HepG2 (cell line): Measurements from ENCODE around the gene ART1. TPM values are rescaled to one million over a fixed set of nuclear protein-coding genes. Genes with fewer than 3 reads are reported as not detected.

Source experiments
- CBFB ChIP-seq: sonication (generic); formaldehyde crosslinking; IDR thresholded peaks from 2 replicates; pipeline ENCODE4 v1.4.0; 2020; ENCODE audit warnings: missing genetic modification reagents
- GABPB1 ChIP-seq: IDR thresholded peaks from 2 replicates; pipeline ENCODE4 v1.6.1; 2016; ENCODE audit warnings: mild to moderate bottlenecking, missing genetic modification reagents, moderate library complexity, missing compliant biosample characterization
- HDAC2 ChIP-seq: sonication (generic); formaldehyde crosslinking; IDR thresholded peaks from 2 replicates; pipeline ENCODE4 v1.4.0; 2020; ENCODE audit warnings: missing genetic modification reagents
- IKZF4 ChIP-seq: sonication (generic); formaldehyde crosslinking; IDR thresholded peaks from 2 replicates; pipeline ENCODE4 v1.5.1; 2020; ENCODE audit warnings: borderline replicate concordance, mild to moderate bottlenecking, low read depth, missing genetic modification reagents; ENCODE audit errors: not compliant biosample characterization
- RBFOX2 ChIP-seq: fragments of 200-400 bp; formaldehyde crosslinking; IDR thresholded peaks from 2 replicates; pipeline ENCODE4 v1.6.1; 2017; ENCODE audit warnings: low read depth, mild to moderate bottlenecking, low read length
- RCOR2 ChIP-seq: IDR thresholded peaks from 2 replicates; pipeline ENCODE4 v1.6.1; 2016; ENCODE audit warnings: missing biosample characterization, missing genetic modification reagents
- RNF2 ChIP-seq: fragments of 450-650 bp; conservative IDR thresholded peaks from 2 replicates; pipeline ENCODE4 v1.6.1; 2016; ENCODE audit warnings: low read depth
- SMAD1 ChIP-seq: sonication (generic); formaldehyde crosslinking; IDR thresholded peaks from 2 replicates; pipeline ENCODE4 v1.4.0; 2020; ENCODE audit warnings: missing genetic modification reagents, low read depth, mild to moderate bottlenecking, borderline replicate concordance
- SSRP1 ChIP-seq: IDR thresholded peaks from 2 replicates; pipeline ENCODE4 v1.6.1; 2016; ENCODE audit warnings: control low read depth
- TCF7L2 ChIP-seq: IDR thresholded peaks from 2 replicates; pipeline ENCODE4 v1.6.1; 2011; ENCODE audit warnings: mild to moderate bottlenecking, low read depth, low read length, moderate library complexity
- ZNF333 ChIP-seq: sonication (generic); formaldehyde crosslinking; IDR thresholded peaks from 2 replicates; pipeline ENCODE4 v1.4.0; 2020; ENCODE audit warnings: mild to moderate bottlenecking, missing genetic modification reagents, borderline replicate concordance
- ZNF33A ChIP-seq: sonication (generic); formaldehyde crosslinking; IDR thresholded peaks from 2 replicates; pipeline ENCODE4 v1.5.1; 2020; ENCODE audit warnings: missing genetic modification reagents, mild to moderate bottlenecking, moderate library complexity, borderline replicate concordance
- ZNF761 ChIP-seq: sonication (generic); formaldehyde crosslinking; conservative IDR thresholded peaks from 2 replicates; pipeline ENCODE4 v1.4.0; 2020; ENCODE audit warnings: mild to moderate bottlenecking, missing genetic modification reagents
- polyA plus RNA-seq, 8 experiments: library from polyadenylated mRNA; depleted of rRNA in 3 of 8; stranded (reverse) in 7 of 8; unstranded in 1 of 8; fragments of >200 nt; fragmentation: Illumina TruSeq in 4 of 8; extraction: Trizol in 4 of 8; gene quantifications; 2 replicates each; pipeline versions ENCODE4 v1.2.1 to v1.2.3, GENCODE V29; 2011 to 2016; ENCODE audit warnings: low read depth in 4 of 8, missing spikeins in 1 of 8, mixed read lengths in 1 of 8; ENCODE audit not compliant: insufficient read depth in 1 of 8
- total RNA-seq, 5 experiments: library from RNA; depleted of rRNA; stranded (reverse); fragments of >200 nt; fragmentation: Illumina TruSeq; extraction: Trizol; gene quantifications; 2 replicates each; pipeline ENCODE4 v1.2.3, GENCODE V29; 2016; ENCODE audit warnings: low read depth in 1 of 5
- TF ChIP-seq, protein P1 (sequence below), 2 experiments: fragments of 450-650 bp in 1 of 2; sonication (generic) in 1 of 2; formaldehyde crosslinking; IDR thresholded peaks; 2 replicates each; pipeline versions ENCODE4 v1.5.0 to v1.8.0; 2020 to 2022; ENCODE audit warnings: mild to moderate bottlenecking in 1 of 2, missing genetic modification reagents in 1 of 2
- TF ChIP-seq, protein P2 (sequence below): IDR thresholded peaks from 2 replicates; pipeline ENCODE4 v1.6.1; 2016; ENCODE audit warnings: low read depth
- TF ChIP-seq, protein P3 (sequence below): sonication (generic); formaldehyde crosslinking; IDR thresholded peaks from 2 replicates; pipeline ENCODE4 v1.4.0; 2020; ENCODE audit warnings: mild to moderate bottlenecking, missing genetic modification reagents
- TF ChIP-seq, protein P4 (sequence below): sonication (generic); formaldehyde crosslinking; IDR thresholded peaks from 2 replicates; pipeline ENCODE4 v1.4.0; 2020; ENCODE audit warnings: missing genetic modification reagents, mild to moderate bottlenecking, borderline replicate concordance
- TF ChIP-seq, protein P5 (sequence below): sonication (generic); formaldehyde crosslinking; IDR thresholded peaks from 2 replicates; pipeline ENCODE4 v1.5.0; 2020; ENCODE audit warnings: missing genetic modification reagents, mild to moderate bottlenecking, borderline replicate concordance

The ART1 gene
- total and polyA plus RNA-seq, 2 of the 13 experiments (the other 11 are each of a cell fraction or from before 2014, with no cell fraction given): not detected

DNA sequence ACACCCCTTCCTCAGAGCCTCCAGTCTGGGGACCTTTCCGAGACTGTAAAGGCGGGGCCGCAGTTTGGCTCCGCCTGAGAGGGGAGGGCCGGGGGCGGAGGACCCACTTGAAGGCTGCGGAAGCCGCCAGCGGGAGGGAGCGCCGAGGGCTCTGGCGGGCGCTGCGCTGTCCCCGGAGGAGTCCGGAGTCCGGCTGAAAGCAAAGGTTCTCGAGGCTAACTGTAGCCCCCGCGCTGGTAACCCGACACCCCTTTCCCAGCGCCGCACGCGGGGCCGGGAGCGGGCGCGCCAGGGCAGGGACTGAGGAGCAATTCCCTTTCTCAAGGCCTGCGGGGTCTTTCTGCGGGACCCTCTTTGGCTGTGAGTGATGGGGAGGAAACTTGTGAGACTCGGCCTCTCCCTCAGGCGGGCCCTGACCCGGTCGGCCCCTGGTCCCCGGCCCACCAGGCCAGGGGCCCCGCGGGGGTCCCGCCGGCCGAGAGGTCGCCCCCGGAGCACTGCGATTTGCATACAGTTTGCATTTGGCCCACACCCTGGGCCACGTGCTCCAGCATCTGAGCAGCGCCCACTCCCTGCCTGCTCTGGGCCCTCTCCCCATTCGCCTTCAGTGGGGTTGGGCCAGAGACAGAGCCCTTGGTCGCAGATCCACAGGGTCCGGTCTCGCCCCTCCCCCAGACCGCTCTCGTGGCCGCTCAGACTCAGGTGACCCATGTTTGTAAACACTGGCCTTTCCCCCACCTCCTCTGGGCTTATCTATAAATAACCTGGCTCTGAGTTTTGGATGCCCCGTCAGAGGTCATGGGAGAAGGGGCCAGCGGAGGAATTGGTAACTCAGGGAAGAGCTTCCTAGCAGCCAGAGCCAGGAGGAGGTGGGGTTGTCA, 2.6 kb upstream of the ART1 start (continued):
- TF ChIP-seq, protein P1, sequence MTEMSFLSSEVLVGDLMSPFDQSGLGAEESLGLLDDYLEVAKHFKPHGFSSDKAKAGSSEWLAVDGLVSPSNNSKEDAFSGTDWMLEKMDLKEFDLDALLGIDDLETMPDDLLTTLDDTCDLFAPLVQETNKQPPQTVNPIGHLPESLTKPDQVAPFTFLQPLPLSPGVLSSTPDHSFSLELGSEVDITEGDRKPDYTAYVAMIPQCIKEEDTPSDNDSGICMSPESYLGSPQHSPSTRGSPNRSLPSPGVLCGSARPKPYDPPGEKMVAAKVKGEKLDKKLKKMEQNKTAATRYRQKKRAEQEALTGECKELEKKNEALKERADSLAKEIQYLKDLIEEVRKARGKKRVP (CRISPR knock-in tag; IDR thresholded peaks at IDR 0.05): no peak
- TF ChIP-seq ZNF761 (CRISPR knock-in tag): 0 out of 2 replicates have a peak, but pooled peaks have one; percentile 31
- peak; percentile 70; the same call in 1 of the 2 replicates for TF ChIP-seq RNF2
- TF ChIP-seq IKZF4 (CRISPR knock-in tag): no peak
- no peak for TF ChIP-seq CBFB (CRISPR knock-in tag)
- TF ChIP-seq HDAC2 (CRISPR knock-in tag): peak; percentile 17; the same call in 1 of the 2 replicates
- TF ChIP-seq, protein P2, sequence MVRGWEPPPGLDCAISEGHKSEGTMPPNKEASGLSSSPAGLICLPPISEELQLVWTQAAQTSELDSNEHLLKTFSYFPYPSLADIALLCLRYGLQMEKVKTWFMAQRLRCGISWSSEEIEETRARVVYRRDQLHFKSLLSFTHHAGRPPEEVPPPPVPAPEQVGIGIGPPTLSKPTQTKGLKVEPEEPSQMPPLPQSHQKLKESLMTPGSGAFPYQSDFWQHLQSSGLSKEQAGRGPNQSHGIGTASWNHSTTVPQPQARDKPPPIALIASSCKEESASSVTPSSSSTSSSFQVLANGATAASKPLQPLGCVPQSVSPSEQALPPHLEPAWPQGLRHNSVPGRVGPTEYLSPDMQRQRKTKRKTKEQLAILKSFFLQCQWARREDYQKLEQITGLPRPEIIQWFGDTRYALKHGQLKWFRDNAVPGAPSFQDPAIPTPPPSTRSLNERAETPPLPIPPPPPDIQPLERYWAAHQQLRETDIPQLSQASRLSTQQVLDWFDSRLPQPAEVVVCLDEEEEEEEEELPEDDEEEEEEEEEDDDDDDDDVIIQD: no peak
- no peak for TF ChIP-seq RCOR2 (CRISPR knock-in tag)
- TF ChIP-seq, protein P3, sequence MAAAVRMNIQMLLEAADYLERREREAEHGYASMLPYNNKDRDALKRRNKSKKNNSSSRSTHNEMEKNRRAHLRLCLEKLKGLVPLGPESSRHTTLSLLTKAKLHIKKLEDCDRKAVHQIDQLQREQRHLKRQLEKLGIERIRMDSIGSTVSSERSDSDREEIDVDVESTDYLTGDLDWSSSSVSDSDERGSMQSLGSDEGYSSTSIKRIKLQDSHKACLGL (CRISPR knock-in tag): peak; percentile 29; the same call in 1 of the 2 replicates
- TF ChIP-seq RBFOX2: peak; percentile 77
- no peak for TF ChIP-seq SSRP1
- no peak for TF ChIP-seq SMAD1 (CRISPR knock-in tag)
- TF ChIP-seq ZNF333: no peak
- TF ChIP-seq ZNF33A (CRISPR knock-in tag): peak; percentile 89; the same call in 1 of the 2 replicates
- TF ChIP-seq, protein P4, sequence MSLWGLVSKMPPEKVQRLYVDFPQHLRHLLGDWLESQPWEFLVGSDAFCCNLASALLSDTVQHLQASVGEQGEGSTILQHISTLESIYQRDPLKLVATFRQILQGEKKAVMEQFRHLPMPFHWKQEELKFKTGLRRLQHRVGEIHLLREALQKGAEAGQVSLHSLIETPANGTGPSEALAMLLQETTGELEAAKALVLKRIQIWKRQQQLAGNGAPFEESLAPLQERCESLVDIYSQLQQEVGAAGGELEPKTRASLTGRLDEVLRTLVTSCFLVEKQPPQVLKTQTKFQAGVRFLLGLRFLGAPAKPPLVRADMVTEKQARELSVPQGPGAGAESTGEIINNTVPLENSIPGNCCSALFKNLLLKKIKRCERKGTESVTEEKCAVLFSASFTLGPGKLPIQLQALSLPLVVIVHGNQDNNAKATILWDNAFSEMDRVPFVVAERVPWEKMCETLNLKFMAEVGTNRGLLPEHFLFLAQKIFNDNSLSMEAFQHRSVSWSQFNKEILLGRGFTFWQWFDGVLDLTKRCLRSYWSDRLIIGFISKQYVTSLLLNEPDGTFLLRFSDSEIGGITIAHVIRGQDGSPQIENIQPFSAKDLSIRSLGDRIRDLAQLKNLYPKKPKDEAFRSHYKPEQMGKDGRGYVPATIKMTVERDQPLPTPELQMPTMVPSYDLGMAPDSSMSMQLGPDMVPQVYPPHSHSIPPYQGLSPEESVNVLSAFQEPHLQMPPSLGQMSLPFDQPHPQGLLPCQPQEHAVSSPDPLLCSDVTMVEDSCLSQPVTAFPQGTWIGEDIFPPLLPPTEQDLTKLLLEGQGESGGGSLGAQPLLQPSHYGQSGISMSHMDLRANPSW (CRISPR knock-in tag): no peak; the same call in 1 of the 2 replicates
- no peak for TF ChIP-seq TCF7L2
- TF ChIP-seq, protein P5, sequence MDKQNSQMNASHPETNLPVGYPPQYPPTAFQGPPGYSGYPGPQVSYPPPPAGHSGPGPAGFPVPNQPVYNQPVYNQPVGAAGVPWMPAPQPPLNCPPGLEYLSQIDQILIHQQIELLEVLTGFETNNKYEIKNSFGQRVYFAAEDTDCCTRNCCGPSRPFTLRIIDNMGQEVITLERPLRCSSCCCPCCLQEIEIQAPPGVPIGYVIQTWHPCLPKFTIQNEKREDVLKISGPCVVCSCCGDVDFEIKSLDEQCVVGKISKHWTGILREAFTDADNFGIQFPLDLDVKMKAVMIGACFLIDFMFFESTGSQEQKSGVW (CRISPR knock-in tag): no peak
- peak; percentile 48; the same call in 1 of the 2 replicates for TF ChIP-seq GABPB1 (CRISPR knock-in tag)
